Pericardium fibroblast (primary cell): ENCODE data around the gene TBX20. TPM values are rescaled to one million over a fixed set of nuclear protein-coding genes. Genes with fewer than 3 reads are reported as not detected.

Source experiments
- total RNA-seq: library from RNA; depleted of rRNA; stranded (reverse); fragments of >200 nt; gene quantifications from 2 replicates; pipeline ENCODE4 v1.2.3, GENCODE V29; 2015

The TBX20 gene
- total RNA-seq, result 1.4 and 39.8 TPM in 2 replicates

GRCh38 chr7:35253710-35254495 is at the start of gene TBX20:
Gene TBX20 (minus strand): TSS chr7:35254100. CDS start chr7:35253620, 480 bp downstream.

Other genes starting within 250 kb of the TBX20 start
- 24.3 and 26.7 TPM in 2 replicates for gene DPY19L1, start 216.6 kb downstream of the TBX20 start, total RNA-seq